ENCODE results near the gene VTN.

VTN gene

DNA sequence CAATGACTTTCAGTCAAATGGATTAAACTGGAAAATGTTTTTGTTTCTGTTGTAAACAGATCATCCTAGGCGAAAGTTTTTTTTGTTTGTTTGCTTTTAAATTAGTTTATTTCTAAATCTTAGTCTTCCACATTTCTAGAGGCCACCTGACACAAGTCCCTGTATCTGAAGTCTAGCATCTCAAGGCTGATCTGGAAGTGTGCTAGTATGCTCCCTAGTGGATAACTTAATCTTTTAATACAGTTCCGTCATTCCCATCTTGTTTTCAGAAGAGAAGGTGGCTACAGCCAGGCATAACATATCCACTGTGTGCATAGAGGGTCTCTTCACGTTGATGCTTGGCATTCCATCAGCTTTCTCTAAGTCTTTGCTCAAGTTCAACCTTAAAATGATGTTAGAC is 42.4 kb downstream of the VTN start:
- H3K4me3 ChIP-seq (replicated peaks; ENCODE audit: low read depth, low read length) = no peak overlapping the region
- no peak for DNase-seq (ENCODE audit: extremely low read depth, low read depth)
- TF ChIP-seq, protein P1, sequence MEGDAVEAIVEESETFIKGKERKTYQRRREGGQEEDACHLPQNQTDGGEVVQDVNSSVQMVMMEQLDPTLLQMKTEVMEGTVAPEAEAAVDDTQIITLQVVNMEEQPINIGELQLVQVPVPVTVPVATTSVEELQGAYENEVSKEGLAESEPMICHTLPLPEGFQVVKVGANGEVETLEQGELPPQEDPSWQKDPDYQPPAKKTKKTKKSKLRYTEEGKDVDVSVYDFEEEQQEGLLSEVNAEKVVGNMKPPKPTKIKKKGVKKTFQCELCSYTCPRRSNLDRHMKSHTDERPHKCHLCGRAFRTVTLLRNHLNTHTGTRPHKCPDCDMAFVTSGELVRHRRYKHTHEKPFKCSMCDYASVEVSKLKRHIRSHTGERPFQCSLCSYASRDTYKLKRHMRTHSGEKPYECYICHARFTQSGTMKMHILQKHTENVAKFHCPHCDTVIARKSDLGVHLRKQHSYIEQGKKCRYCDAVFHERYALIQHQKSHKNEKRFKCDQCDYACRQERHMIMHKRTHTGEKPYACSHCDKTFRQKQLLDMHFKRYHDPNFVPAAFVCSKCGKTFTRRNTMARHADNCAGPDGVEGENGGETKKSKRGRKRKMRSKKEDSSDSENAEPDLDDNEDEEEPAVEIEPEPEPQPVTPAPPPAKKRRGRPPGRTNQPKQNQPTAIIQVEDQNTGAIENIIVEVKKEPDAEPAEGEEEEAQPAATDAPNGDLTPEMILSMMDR (IDR thresholded peaks at IDR 0.05; ENCODE audit: low read depth, low read length, missing control alignments) = no peak

DNA sequence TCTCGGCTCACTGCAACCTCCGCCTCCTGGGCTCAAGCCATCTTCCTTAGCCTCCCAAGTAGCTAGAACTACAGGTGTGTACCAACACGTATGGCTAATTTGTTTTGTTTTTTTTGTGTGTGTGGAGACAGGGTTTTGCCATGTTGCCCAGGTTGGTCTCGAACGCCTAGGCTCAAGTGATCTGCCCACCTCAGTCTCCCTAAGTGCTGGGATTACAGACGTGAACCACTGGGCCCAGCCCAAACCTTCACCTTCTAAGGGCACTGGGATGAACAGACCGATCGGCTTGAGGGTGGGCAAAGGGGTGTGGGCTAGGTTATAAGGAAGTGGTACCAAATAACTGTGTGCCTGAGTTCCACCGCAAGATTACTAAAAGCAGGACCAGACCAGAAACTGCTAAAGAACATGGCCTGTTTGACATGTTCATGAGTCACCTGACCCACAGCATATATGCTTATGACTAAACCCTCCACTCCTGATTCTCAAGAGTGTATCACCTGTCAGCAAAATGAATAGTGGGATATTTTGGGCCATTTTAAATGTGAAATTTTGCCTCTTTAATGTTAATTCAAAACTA is 43.0 kb downstream of the VTN start:
- no peak overlapping the region for H3K4me3 ChIP-seq (replicated peaks; ENCODE audit: low read depth, low read length)
- TF ChIP-seq, protein P1 (IDR thresholded peaks at IDR 0.05; ENCODE audit: low read depth, low read length, missing control alignments) = no peak

DNA sequence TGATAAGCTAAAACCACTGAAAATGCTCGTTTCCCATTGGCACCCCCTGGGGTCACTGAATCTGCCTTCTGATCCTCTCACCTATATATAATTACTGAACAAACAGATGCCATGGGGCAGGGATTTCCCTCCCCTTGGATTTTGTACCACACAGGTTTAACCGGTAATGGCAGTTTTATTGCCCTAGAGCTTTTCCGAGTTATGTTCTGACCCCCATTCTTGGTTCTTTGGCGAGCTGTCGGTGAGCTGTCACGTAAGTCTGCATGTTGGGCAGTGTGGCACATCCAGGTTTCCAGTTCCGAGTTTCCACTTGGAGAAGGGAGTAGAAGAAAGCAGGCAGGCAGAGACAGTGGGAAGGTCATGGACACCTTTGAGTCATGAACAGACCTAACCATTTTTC is 44.0 kb downstream of the VTN start:
- no peak for DNase-seq (ENCODE audit: extremely low read depth, low read depth)

More for the DNA sequence above, 43.0 kb downstream of the VTN start:
- DNase-seq (ENCODE audit: extremely low read depth, low read depth) = no peak

DNA sequence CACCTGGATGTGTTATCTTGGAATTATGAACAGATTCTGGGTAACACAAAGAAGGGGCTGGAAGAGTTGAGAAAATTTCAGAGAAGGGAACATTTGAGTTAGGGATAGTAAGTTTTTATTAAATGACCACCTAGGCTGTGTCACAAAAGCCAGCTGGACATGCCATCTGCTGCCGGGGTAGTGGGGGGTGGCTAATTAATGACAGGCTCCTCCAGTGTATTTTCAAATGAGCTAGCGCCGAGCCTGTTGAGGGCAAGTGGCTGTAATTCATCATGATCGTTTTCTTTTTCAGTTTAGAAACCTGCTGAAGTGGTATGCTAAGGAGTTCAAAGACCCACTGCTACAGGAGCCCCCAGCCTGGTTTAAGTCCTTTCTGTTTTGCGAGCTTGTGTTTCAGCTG is 44.9 kb downstream of the VTN start:
- no peak overlapping the region for H3K4me3 ChIP-seq (replicated peaks; ENCODE audit: low read depth, low read length)
- DNase-seq (ENCODE audit: extremely low read depth, low read depth) = no peak
- TF ChIP-seq, protein P1 (IDR thresholded peaks at IDR 0.05; ENCODE audit: low read depth, low read length, missing control alignments) = no peak

More for the DNA sequence above, 44.0 kb downstream of the VTN start:
- TF ChIP-seq, protein P1 (IDR thresholded peaks at IDR 0.05; ENCODE audit: low read depth, low read length, missing control alignments) = no peak
- no peak overlapping the region for H3K4me3 ChIP-seq (replicated peaks; ENCODE audit: low read depth, low read length)

DNA sequence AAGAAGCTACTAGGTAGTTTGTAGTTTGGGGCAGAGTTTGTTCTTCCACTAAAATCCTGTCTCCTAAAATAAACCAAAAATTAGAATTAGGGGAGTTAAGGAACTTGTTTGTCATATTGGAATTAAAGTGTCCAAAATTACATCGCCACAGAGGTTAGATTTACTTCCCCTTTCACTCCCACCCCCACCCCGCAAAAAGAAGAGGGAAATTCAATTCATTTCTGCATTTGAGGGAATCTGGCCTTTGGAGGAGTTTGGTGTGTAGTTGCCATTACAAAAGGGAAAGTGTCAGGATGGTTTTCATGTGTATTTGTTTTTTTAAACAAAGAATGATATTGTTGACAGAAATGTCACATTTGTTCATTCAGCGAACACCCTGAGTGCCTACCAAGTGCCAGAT is 45.3 kb downstream of the VTN start:
- H3K4me3 ChIP-seq (replicated peaks; ENCODE audit: low read depth, low read length) = no peak overlapping the region
- TF ChIP-seq, protein P1 (IDR thresholded peaks at IDR 0.05; ENCODE audit: low read depth, low read length, missing control alignments) = no peak

DNA sequence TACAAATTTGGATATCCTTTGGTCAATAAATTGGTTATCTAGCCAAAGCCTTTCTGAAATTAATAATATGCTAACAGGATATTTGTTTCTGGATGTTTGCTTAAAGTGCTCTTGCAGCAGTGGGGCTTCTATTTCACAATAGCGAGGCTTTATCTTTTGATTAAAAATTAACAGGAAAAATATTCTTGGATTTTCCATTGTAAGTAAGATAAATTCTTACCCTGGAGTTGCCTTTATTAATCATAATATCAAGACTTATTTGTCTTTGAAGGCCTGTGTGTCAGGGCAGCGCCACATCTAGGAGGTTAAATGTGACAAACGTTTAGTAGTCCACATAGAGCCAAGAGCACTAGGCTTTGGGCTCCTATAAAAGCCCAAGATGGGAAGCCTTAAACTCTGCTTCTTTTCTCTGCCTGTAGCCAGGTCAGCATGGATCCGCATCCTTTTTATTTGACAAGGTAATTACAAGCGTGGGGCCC is 45.8 kb downstream of the VTN start:
- TF ChIP-seq, protein P1 (IDR thresholded peaks at IDR 0.05; ENCODE audit: low read depth, low read length, missing control alignments) = no peak
- DNase-seq (ENCODE audit: extremely low read depth, low read depth) = no peak
- no peak overlapping the region for H3K4me3 ChIP-seq (replicated peaks; ENCODE audit: low read depth, low read length)

More for the DNA sequence above, 45.3 kb downstream of the VTN start:
- no peak for DNase-seq (ENCODE audit: extremely low read depth, low read depth)

All from HFF-Myc (cell line).